Activated B cell treated with CpG ODN at 0.5 μM for 24 hours (primary cell): ENCODE results near the gene E2F8. TPM values are rescaled to one million over a fixed set of nuclear protein-coding genes. Genes with fewer than 3 reads are reported as not detected.

Source experiments
- ATAC-seq: fragments of 200-7000 bp; cut with Tn5 transposase; one replicate; pipeline ENCODE4 v1.10.0; 2021; ENCODE audit warnings: low read depth, mild to moderate bottlenecking, moderate library complexity
- CTCF ChIA-PET: fragments of 350-600 bp; sonication (Branson Sonifier 250); formaldehyde crosslinking; loops from one replicate; lab custom pipeline; 2021; ENCODE audit warnings: antibody characterized with exemption; lab: Charles Lee
- POLR2A ChIA-PET: fragments of 350-600 bp; sonication (Branson Sonifier 250); formaldehyde crosslinking; loops from one replicate; lab custom pipeline; 2021; ENCODE audit warnings: antibody characterized with exemption; lab: Charles Lee
- DNase-seq: peaks from one replicate; pipeline ENCODE4 v3.0.0; 2022
- H3K27ac Mint-ChIP-seq: one replicate; pipeline ENCODE4 v1.8.0; 2020; ENCODE audit warnings: mixed read lengths
- H3K27me3 Mint-ChIP-seq: one replicate; pipeline ENCODE4 v1.8.0; 2021; ENCODE audit warnings: mixed read lengths
- H3K36me3 Mint-ChIP-seq: one replicate; pipeline ENCODE4 v1.8.0; 2021; ENCODE audit warnings: low read depth, mixed read lengths
- H3K4me1 Mint-ChIP-seq: one replicate; pipeline ENCODE4 v1.8.0; 2021; ENCODE audit warnings: mixed read lengths
- H3K4me3 Mint-ChIP-seq: one replicate; pipeline ENCODE4 v1.8.0; 2020; ENCODE audit warnings: mild to moderate bottlenecking, mixed read lengths
- H3K9me3 Mint-ChIP-seq: one replicate; pipeline ENCODE4 v1.8.0; 2020; ENCODE audit warnings: mixed read lengths
- intact Hi-C: fragments of 100-400 bp; cut with micrococcal nuclease; formaldehyde crosslinking; loops from one replicate; pipeline ENCODE4 v1.15.1; 2024
- total RNA-seq: library from RNA; stranded (reverse); gene quantifications from 2 replicates; pipeline ENCODE4 v1.2.3, GENCODE V29; 2022
- TF ChIP-seq, protein P1 (sequence below): fragments of 200-600 bp; IDR thresholded peaks from one replicate; pipeline ENCODE4 v1.8.0; 2022; ENCODE audit warnings: antibody characterized with exemption, mild to moderate bottlenecking

Gene E2F8
- total RNA-seq, 1 donor from 2014 or later: 0.82 TPM

DNA sequence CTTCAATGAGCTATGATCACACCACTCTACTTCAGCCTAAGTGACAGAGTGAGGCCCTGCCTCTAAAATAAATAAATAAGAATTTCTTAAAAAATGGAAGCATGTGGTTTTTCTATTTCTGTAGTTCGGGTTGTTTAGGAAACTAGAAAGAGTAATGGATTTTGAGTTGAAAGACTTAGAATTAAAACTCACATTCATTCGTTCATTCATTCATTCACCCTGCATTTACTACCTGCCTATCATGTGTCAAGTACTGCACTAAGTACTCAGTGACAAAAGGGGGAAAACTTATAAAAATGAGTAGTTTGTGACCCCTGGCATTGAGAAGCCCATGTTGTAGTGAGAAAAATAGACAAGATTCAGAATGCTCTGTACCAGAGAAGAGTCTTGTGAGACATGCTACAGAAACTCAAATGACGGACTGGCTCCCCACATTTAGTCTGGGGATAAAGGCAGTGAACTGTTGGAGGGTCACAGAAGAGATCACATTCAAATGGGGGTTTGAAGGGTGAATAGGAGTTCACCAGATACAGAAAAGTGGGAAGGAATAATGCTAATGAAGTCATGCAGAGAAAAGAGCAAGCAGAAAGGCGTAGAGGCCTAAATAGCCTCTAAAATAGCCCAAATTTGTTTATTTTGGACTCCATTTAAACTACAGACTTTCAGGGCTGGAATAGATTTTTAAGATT, 46.0 kb downstream of the E2F8 start:
- ChIA-PET POLR2A (no interaction called here), CTCF (no interaction called here)
- DNase-seq (no peak), ATAC-seq (no peak)
- Mint-ChIP-seq H3K27ac (no peak overlapping the region), H3K4me3 (no peak overlapping the region), H3K36me3 (no peaks in the 10 kb centered on the region), H3K9me3 (no peaks in the 10 kb centered on the region), H3K27me3 (peaks cover 3% of the 10 kb centered on the region), H3K4me1 (no peaks in the 10 kb centered on the region)
- TF ChIP-seq, protein P1, sequence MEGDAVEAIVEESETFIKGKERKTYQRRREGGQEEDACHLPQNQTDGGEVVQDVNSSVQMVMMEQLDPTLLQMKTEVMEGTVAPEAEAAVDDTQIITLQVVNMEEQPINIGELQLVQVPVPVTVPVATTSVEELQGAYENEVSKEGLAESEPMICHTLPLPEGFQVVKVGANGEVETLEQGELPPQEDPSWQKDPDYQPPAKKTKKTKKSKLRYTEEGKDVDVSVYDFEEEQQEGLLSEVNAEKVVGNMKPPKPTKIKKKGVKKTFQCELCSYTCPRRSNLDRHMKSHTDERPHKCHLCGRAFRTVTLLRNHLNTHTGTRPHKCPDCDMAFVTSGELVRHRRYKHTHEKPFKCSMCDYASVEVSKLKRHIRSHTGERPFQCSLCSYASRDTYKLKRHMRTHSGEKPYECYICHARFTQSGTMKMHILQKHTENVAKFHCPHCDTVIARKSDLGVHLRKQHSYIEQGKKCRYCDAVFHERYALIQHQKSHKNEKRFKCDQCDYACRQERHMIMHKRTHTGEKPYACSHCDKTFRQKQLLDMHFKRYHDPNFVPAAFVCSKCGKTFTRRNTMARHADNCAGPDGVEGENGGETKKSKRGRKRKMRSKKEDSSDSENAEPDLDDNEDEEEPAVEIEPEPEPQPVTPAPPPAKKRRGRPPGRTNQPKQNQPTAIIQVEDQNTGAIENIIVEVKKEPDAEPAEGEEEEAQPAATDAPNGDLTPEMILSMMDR: no peak
- intact Hi-C loops: no loop called here

DNA sequence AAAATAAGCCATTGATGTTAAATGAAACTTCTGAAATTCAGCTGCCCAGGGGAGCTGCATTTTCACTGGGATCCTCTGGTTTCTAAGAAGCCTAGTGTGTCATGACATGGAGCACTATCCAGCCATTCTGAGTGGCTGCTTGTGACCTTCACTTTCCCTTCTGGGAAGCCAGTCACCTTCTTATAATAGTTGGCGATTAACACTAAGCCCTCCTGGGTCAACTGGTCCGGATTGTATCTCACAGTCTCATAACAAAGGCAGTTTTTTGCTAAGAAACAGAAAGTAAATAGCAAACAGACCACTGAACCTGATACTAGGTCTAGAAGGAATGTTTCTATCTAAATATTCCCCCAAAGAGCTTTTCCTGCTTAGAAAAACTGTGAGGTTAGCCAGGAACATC, 46.8 kb downstream of the E2F8 start:
- intact Hi-C loops: no loop called here
- ChIA-PET CTCF (no interaction called here), POLR2A (no interaction called here)
- Mint-ChIP-seq H3K27me3 (no peaks in the 10 kb centered on the region), H3K4me3 (no peak overlapping the region), H3K4me1 (no peaks in the 10 kb centered on the region), H3K27ac (no peak overlapping the region), H3K9me3 (no peaks in the 10 kb centered on the region), H3K36me3 (no peaks in the 10 kb centered on the region)
- DNase-seq (no peak), ATAC-seq (no peak)
- TF ChIP-seq, protein P1: no peak

DNA sequence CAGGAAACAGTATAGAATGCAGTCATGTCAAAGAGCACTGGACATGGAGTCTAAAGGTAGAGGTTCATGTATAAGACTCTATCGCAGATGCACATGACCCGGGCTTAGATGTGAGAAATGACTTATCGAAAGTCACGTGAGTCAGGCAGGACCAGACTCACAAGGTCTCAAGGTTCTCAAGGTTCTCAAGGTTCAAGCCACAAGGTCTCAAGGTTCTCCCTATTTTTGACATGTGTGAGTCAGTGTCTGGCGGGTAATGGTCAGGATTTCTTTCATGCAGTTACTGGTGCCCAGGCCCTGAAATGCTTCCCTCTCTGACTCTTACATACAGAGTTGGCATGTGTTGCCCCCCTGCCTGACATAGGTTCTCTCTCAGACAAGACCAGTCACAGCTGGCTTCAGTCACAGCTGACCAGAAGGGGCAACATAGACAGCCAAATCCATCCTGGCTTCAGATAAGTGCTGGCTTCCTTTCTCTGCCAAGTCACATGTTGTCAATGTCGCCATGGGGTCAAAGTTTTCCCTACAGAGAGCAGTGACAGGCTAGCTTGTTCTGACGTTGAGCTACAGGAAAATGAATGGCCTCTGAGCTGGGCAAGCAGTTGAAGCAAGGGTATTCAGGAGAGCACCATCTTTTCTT, 49.1 kb downstream of the E2F8 start:
- CTCF ChIA-PET: no interaction called here
- POLR2A ChIA-PET: interaction anchor here (0.6 kb wide), 1 partner anchor 24 kb away, joined by 3 read pairs; no protein-coding TSS in a partner anchor
- no peaks in the 10 kb centered on the region for H3K27me3 Mint-ChIP-seq

DNA sequence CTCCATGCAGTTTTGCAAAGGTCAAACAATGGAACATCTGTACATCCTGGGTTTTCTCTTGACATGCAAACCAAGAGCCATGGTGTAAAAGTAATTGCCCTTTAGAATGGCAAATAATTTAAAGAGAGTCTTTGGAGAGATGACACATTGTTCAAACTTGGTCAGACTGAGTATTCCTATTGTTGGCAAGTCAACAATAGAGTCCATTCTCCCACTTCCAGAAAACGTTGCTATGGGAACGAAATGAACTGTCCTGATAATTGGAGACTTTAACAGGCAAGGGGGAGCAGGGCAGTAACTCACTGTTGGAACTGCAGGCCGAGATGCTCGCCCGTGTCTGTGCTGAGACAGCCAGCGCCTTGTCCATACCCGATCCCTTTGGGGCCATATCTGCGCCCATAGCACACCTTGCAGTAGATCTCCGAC, 52.9 kb downstream of the E2F8 start:
- Mint-ChIP-seq H3K4me1 (no peaks in the 10 kb centered on the region), H3K27ac (no peak overlapping the region), H3K4me3 (no peak overlapping the region), H3K9me3 (no peaks in the 10 kb centered on the region), H3K36me3 (no peaks in the 10 kb centered on the region), H3K27me3 (no peaks in the 10 kb centered on the region)
- no peak for DNase-seq
- ChIA-PET CTCF (no interaction called here), POLR2A (no interaction called here)
- ATAC-seq: no peak
- intact Hi-C loops: no loop called here
- TF ChIP-seq, protein P1: no peak

More for the DNA sequence above, 49.1 kb downstream of the E2F8 start:
- ATAC-seq: no peak
- Mint-ChIP-seq H3K36me3 (no peaks in the 10 kb centered on the region), H3K4me3 (no peak overlapping the region), H3K9me3 (no peaks in the 10 kb centered on the region), H3K27ac (no peak overlapping the region), H3K4me1 (no peaks in the 10 kb centered on the region)
- intact Hi-C loops: no loop called here
- no peak for DNase-seq
- TF ChIP-seq, protein P1: no peak

DNA sequence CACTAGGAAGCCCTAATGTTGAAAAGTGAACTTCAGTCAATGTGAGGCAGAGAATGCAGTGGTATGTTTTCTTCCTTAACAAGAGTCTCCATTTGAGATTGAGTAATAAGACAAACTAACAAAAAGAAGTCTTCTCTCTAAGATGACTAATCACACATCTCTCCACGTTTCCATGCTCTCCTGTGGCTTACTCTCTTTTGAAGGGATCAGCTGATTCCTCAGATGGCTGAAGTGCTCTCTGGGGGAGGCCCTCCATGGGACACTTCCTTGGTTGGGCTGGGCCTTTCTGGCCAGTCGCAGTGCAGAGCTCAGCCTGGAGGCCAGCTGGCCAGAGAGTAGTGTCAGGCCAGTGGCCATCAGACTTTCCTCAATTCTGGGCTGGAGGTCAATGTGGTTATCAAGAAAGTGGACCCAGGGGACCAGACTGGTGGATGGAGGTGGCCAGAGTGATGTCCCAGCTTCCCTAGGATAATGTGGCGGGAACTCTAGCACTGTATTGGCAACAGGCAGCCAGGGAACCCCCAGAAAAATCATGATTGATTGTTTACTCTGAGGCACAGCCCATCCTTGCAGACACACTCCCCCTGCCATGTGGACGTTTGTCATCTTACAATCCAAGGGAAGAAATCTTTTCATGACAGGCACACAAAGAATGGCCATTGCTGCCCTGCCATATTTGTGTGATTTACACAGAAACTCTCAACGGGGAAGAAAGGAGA, 53.5 kb downstream of the E2F8 start:
- H3K27ac Mint-ChIP-seq: no peak overlapping the region
- no peaks in the 10 kb centered on the region for H3K9me3 Mint-ChIP-seq
- DNase-seq (no peak), ATAC-seq (no peak)
- H3K4me3 Mint-ChIP-seq: no peak overlapping the region
- H3K36me3 Mint-ChIP-seq: no peaks in the 10 kb centered on the region
- ChIA-PET POLR2A (no interaction called here), CTCF (no interaction called here)
- no peaks in the 10 kb centered on the region for H3K27me3 Mint-ChIP-seq
- TF ChIP-seq, protein P1: no peak
- H3K4me1 Mint-ChIP-seq: no peaks in the 10 kb centered on the region
- intact Hi-C loops: no loop called here
